HepG2 (cell line): ENCODE results near the gene PRR33. TPM values are rescaled to one million over a fixed set of nuclear protein-coding genes. Genes with fewer than 3 reads are reported as not detected.

Experiments used
- ATAC-seq: fragments of 200-7000 bp; cut with Tn5 transposase; 3 replicates; pipeline ENCODE4 v1.9.1; 2020; ENCODE audit warnings: mild to moderate bottlenecking, moderate library complexity
- BruUV-seq: library from RNA; stranded (reverse); fragments of 400-500 nt; replicated peaks from 2 replicates; lab custom pipeline; 2021; lab: Mats Ljungman, UMichigan
- CTCF ChIA-PET: fragments of 300-600 bp; formaldehyde crosslinking; extraction: SDS; loops from one replicate; lab custom pipeline; 2021; ENCODE audit warnings: low total read pairs, inconsistent platforms, low intra/inter-chr PET ratio; lab: Yijun Ruan, JAX
- POLR2A ChIA-PET: fragments of 350-600 bp; sonication (Branson Sonifier 250); formaldehyde crosslinking; loops from one replicate; lab custom pipeline; 2020; ENCODE audit warnings: antibody characterized with exemption, inconsistent platforms; lab: Yijun Ruan, JAX
- DNase-seq: peaks from one replicate; pipeline ENCODE4 v3.0.0-alpha.2; 2015; ENCODE audit warnings: low spot score
- FAIRE-seq: peaks from 3 replicates; lab custom pipeline; 2011; peaks lifted over from hg19 to GRCh38; lab: Jason Lieb, UNC
- H2AFZ ChIP-seq: one replicate; pipeline ENCODE4 v1.6.1; 2011; ENCODE audit warnings: low read length, inconsistent platforms
- H3K27ac ChIP-seq: fragments of 300-600 bp; 3 replicates; pipeline ENCODE4 v1.8.0; 2011; ENCODE audit warnings: mixed run types, mild to moderate bottlenecking, mixed read lengths, low read length, inconsistent platforms; ENCODE audit not compliant: insufficient read depth; ENCODE audit errors: extremely low read length
- H3K27me3 ChIP-seq, 2 experiments: fragments of 200-600 bp in 1 of 2; 2 replicates in 1 of 2; 3 replicates in 1 of 2; pipeline versions ENCODE4 v1.6.0 to v1.8.0; 2011; ENCODE audit warnings: low read length in 2 of 2, mild to moderate bottlenecking in 2 of 2, moderate library complexity in 2 of 2, inconsistent platforms in 1 of 2; ENCODE audit not compliant: insufficient read depth in 2 of 2, control insufficient read depth in 1 of 2
- H3K36me3 ChIP-seq, 2 experiments: fragments of 200-600 bp in 1 of 2; replicated peaks in 1 of 2; 2 replicates in 1 of 2; 3 replicates in 1 of 2; pipeline versions ENCODE4 v1.5.1 to v1.8.0; 2011; ENCODE audit warnings: low read length in 2 of 2, inconsistent platforms in 1 of 2; ENCODE audit not compliant: insufficient read depth in 2 of 2, control insufficient read depth in 1 of 2
- H3K4me1 ChIP-seq: 2 replicates; pipeline ENCODE4 v1.5.1; 2012; ENCODE audit warnings: low read length, inconsistent platforms; ENCODE audit not compliant: insufficient read depth
- H3K4me2 ChIP-seq: 2 replicates; pipeline ENCODE4 v1.6.0; 2011; ENCODE audit warnings: low read depth, low read length, inconsistent platforms
- H3K4me3 ChIP-seq, 3 experiments: fragments of 200-600 bp in 1 of 3; sonication (generic), shearing (Covaris generic) in 1 of 3; replicated peaks in 1 of 3; 2 replicates each; pipeline ENCODE4 v1.5.1; 2011 to 2016; ENCODE audit warnings: low read length in 3 of 3, inconsistent platforms in 2 of 3, low read depth in 2 of 3, mild to moderate bottlenecking in 2 of 3, control low read depth in 1 of 3, mixed read lengths in 1 of 3; ENCODE audit not compliant: insufficient read depth in 1 of 3
- H3K79me2 ChIP-seq: one replicate; pipeline ENCODE4 v1.6.1; 2011; ENCODE audit warnings: low read length, inconsistent platforms; ENCODE audit not compliant: insufficient read depth
- H3K9ac ChIP-seq: 2 replicates; pipeline ENCODE4 v1.6.0; 2011; ENCODE audit warnings: mild to moderate bottlenecking, low read depth, low read length, inconsistent platforms; ENCODE audit not compliant: insufficient read depth
- H3K9me3 ChIP-seq: 2 replicates; pipeline ENCODE4 v1.5.1; 2012; ENCODE audit warnings: mild to moderate bottlenecking, low read length
- H4K20me1 ChIP-seq: 2 replicates; pipeline ENCODE4 v1.6.0; 2011; ENCODE audit warnings: inconsistent platforms, mild to moderate bottlenecking, low read length, moderate library complexity; ENCODE audit not compliant: insufficient read depth
- CHD2 ChIP-seq: IDR thresholded peaks from 2 replicates; pipeline ENCODE4 v1.6.1; 2011; ENCODE audit warnings: low read depth, low read length, improper control_type of control experiment
- ELF1 ChIP-seq: sonication (generic); formaldehyde crosslinking; IDR thresholded peaks from 2 replicates; pipeline ENCODE4 v1.4.0; 2020; ENCODE audit warnings: missing genetic modification reagents
- KMT2A ChIP-seq: sonication (generic); formaldehyde crosslinking; IDR thresholded peaks from 2 replicates; pipeline ENCODE4 v1.4.0; 2020; ENCODE audit warnings: missing genetic modification reagents
- MATR3 ChIP-seq: sonication (generic); formaldehyde crosslinking; IDR thresholded peaks from 2 replicates; pipeline ENCODE4 v1.4.0; 2020; ENCODE audit warnings: missing genetic modification reagents
- MAZ ChIP-seq, 2 experiments: sonication (generic) in 1 of 2; formaldehyde crosslinking in 1 of 2; IDR thresholded peaks; 2 replicates each; pipeline versions ENCODE4 v1.5.0 to v1.6.1; 2012 to 2020; ENCODE audit warnings: low read depth in 2 of 2, mild to moderate bottlenecking in 2 of 2, borderline replicate concordance in 1 of 2, improper control_type of control experiment in 1 of 2, low read length in 1 of 2, missing genetic modification reagents in 1 of 2, moderate library complexity in 1 of 2
- NCOR1 ChIP-seq: fragments of 200-600 bp; sonication (generic); IDR thresholded peaks from 2 replicates; pipeline ENCODE4 v1.7.0; 2017; ENCODE audit warnings: antibody characterized with exemption, low read length, borderline replicate concordance
- SKIL ChIP-seq: sonication (generic); formaldehyde crosslinking; IDR thresholded peaks from 2 replicates; pipeline ENCODE4 v1.8.0; 2022; ENCODE audit warnings: missing genetic modification reagents, mild to moderate bottlenecking, moderate library complexity, borderline replicate concordance
- SMAD1 ChIP-seq: sonication (generic); formaldehyde crosslinking; IDR thresholded peaks from 2 replicates; pipeline ENCODE4 v1.4.0; 2020; ENCODE audit warnings: missing genetic modification reagents, low read depth, mild to moderate bottlenecking, borderline replicate concordance
- SNAI1 ChIP-seq: sonication (generic); formaldehyde crosslinking; IDR thresholded peaks from 2 replicates; pipeline ENCODE4 v1.5.0; 2020; ENCODE audit warnings: mild to moderate bottlenecking, missing genetic modification reagents, borderline replicate concordance
- ZBTB39 ChIP-seq: sonication (generic); formaldehyde crosslinking; IDR thresholded peaks from 2 replicates; pipeline ENCODE4 v1.5.0; 2020; ENCODE audit warnings: missing genetic modification reagents
- WGBS: methylation state at CpG from one replicate; pipeline ENCODE4 v1.1.6; 2017; ENCODE audit warnings: low lambda C conversion rate; 5-methylcytosine and 5-hydroxymethylcytosine counted together
- in situ Hi-C: cut with HindIII; loops from 2 replicates; pipeline ENCODE4 v1.10.0; 2017; ENCODE audit warnings: low pct_unique_long_range_greater_than_20kb; ENCODE audit not compliant: extremely low pct_ligation_motif_present
- intact Hi-C: fragments of 100-400 bp; cut with micrococcal nuclease; formaldehyde crosslinking; loops from one replicate; pipeline ENCODE4 v1.10.0; 2022; ENCODE audit not compliant: unreplicated experiment
- polyA plus RNA-seq, 8 experiments: library from polyadenylated mRNA; depleted of rRNA in 3 of 8; stranded (reverse) in 7 of 8; unstranded in 1 of 8; fragments of >200 nt; fragmentation: Illumina TruSeq in 4 of 8; extraction: Trizol in 4 of 8; gene quantifications; 2 replicates each; pipeline versions ENCODE4 v1.2.1 to v1.2.3, GENCODE V29; 2011 to 2016; ENCODE audit warnings: low read depth in 4 of 8, missing spikeins in 1 of 8, mixed read lengths in 1 of 8; ENCODE audit not compliant: insufficient read depth in 1 of 8
- total RNA-seq, 5 experiments: library from RNA; depleted of rRNA; stranded (reverse); fragments of >200 nt; fragmentation: Illumina TruSeq; extraction: Trizol; gene quantifications; 2 replicates each; pipeline ENCODE4 v1.2.3, GENCODE V29; 2016; ENCODE audit warnings: low read depth in 1 of 5
- TF ChIP-seq, protein P1 (sequence below): sonication (generic); formaldehyde crosslinking; conservative IDR thresholded peaks from 2 replicates; pipeline ENCODE4 v1.4.0; 2020; ENCODE audit warnings: missing genetic modification reagents
- TF ChIP-seq, protein P2 (sequence below): IDR thresholded peaks from 2 replicates; pipeline ENCODE4 v1.6.1; 2012; ENCODE audit warnings: low read depth, low read length, improper control_type of control experiment
- TF ChIP-seq, protein P3 (sequence below): sonication (generic); formaldehyde crosslinking; conservative IDR thresholded peaks from 2 replicates; pipeline ENCODE4 v1.4.0; 2020; ENCODE audit warnings: missing genetic modification reagents

The PRR33 gene
- total and polyA plus RNA-seq, 2 of the 13 experiments (the other 11 are each of a cell fraction or from before 2014, with no cell fraction given), result not detected

GRCh38 chr11:1852877-1853276 lies 38.8 kb downstream of the PRR33 start, which contains the start of gene LSP1:
Gene LSP1, plus strand, starts transcription at chr11:1853084. Its CDS starts 61 bp downstream, at chr11:1853145.
- Histone ChIP-seq H3K4me2 (no peak within 1 kb of the TSS), H3K27me3 (peaks cover 31 to 87% of the 10 kb centered on the region in 2 experiments), H3K36me3 (no peaks in the 10 kb centered on the region), H3K9me3 (no peaks in the 10 kb centered on the region), H3K4me1 (no peaks in the 10 kb centered on the region), H3K79me2 (no peaks in the 10 kb centered on the region), H4K20me1 (no peaks in the 10 kb centered on the region), H3K9ac (no peak within 1 kb of the TSS), H3K4me3 (no peak within 1 kb of the TSS), H2AFZ (no peak within 1 kb of the TSS), H3K27ac (no peak within 1 kb of the TSS)
- in situ Hi-C loops, result no loop called here
- ATAC-seq, result no peak
- TF ChIP-seq CHD2 (no peak), ZBTB39 (CRISPR knock-in tag) (no peak), NCOR1 (no peak), MAZ (IDR thresholded peaks at IDR 0.05; ENCODE audit: borderline replicate concordance, low read depth, low read length) (no peak), MAZ (CRISPR knock-in tag; IDR thresholded peaks at IDR 0.05; ENCODE audit: low read depth) (no peak), SNAI1 (no peak), SKIL (CRISPR knock-in tag) (no peak), KMT2A (no peak), ELF1 (no peak), MATR3 (CRISPR knock-in tag) (no peak), SMAD1 (CRISPR knock-in tag) (no peak)
- TF ChIP-seq, protein P1, sequence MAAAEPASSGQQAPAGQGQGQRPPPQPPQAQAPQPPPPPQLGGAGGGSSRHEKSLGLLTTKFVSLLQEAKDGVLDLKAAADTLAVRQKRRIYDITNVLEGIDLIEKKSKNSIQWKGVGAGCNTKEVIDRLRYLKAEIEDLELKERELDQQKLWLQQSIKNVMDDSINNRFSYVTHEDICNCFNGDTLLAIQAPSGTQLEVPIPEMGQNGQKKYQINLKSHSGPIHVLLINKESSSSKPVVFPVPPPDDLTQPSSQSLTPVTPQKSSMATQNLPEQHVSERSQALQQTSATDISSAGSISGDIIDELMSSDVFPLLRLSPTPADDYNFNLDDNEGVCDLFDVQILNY, result no peak
- TF ChIP-seq, protein P2, sequence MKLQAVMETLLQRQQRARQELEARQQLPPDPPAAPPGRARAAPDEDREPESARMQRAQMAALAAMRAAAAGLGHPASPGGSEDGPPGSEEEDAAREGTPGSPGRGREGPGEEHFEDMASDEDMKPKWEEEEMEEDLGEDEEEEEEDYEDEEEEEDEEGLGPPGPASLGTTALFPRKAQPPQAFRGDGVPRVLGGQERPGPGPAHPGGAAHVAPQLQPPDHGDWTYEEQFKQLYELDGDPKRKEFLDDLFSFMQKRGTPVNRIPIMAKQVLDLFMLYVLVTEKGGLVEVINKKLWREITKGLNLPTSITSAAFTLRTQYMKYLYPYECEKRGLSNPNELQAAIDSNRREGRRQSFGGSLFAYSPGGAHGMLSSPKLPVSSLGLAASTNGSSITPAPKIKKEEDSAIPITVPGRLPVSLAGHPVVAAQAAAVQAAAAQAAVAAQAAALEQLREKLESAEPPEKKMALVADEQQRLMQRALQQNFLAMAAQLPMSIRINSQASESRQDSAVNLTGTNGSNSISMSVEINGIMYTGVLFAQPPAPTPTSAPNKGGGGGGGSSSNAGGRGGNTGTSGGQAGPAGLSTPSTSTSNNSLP, result no peak
- TF ChIP-seq, protein P3, sequence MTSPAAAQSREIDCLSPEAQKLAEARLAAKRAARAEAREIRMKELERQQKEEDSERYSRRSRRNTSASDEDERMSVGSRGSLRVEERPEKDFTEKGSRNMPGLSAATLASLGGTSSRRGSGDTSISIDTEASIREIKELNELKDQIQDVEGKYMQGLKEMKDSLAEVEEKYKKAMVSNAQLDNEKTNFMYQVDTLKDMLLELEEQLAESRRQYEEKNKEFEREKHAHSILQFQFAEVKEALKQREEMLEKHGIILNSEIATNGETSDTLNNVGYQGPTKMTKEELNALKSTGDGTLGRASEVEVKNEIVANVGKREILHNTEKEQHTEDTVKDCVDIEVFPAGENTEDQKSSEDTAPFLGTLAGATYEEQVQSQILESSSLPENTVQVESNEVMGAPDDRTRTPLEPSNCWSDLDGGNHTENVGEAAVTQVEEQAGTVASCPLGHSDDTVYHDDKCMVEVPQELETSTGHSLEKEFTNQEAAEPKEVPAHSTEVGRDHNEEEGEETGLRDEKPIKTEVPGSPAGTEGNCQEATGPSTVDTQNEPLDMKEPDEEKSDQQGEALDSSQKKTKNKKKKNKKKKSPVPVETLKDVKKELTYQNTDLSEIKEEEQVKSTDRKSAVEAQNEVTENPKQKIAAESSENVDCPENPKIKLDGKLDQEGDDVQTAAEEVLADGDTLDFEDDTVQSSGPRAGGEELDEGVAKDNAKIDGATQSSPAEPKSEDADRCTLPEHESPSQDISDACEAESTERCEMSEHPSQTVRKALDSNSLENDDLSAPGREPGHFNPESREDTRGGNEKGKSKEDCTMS (CRISPR knock-in tag), result no peak
- no TSS peak for BruUV-seq
- POLR2A ChIA-PET, result no interaction called here
- no peak for FAIRE-seq
- DNase-seq, result no peak
- 23% methylated on average over 18 of the region's 18 CpGs for WGBS
- CTCF ChIA-PET, result no interaction called here
- intact Hi-C loops, result no loop called here
